ENCODE data around the gene OR10A5.
"Not testable (repeated sequence)": the region's sequence is repeated elsewhere in the genome, so short reads cannot be mapped to it uniquely, and the experiment has no call there.

The OR10A5 gene

DNA sequence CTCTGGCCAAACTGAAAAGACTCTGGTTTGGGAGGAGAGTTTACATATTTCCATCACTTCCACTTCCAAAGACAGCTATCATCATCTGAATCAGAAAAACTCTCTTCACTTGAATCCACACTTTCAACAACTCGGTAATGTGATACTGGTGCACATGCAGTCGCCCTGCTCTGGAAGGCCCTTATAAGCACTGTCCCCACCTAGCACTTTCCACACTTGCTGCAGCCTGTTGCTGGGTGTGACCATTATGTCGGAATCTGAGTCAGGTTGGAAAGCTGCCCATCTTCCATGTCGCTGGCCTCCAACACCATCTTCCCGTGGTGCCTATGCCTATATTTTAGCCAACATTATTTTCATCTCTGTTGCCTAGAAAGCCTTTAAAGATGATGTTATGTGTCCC, 1.1 kb upstream of the OR10A5 start:
- no peak overlapping the region for H3K4me3 ChIP-seq (replicated peaks in 1 of 2; ENCODE audit: low read depth in 2 of 2, low read length in 2 of 2)
- TF ChIP-seq, protein P1, sequence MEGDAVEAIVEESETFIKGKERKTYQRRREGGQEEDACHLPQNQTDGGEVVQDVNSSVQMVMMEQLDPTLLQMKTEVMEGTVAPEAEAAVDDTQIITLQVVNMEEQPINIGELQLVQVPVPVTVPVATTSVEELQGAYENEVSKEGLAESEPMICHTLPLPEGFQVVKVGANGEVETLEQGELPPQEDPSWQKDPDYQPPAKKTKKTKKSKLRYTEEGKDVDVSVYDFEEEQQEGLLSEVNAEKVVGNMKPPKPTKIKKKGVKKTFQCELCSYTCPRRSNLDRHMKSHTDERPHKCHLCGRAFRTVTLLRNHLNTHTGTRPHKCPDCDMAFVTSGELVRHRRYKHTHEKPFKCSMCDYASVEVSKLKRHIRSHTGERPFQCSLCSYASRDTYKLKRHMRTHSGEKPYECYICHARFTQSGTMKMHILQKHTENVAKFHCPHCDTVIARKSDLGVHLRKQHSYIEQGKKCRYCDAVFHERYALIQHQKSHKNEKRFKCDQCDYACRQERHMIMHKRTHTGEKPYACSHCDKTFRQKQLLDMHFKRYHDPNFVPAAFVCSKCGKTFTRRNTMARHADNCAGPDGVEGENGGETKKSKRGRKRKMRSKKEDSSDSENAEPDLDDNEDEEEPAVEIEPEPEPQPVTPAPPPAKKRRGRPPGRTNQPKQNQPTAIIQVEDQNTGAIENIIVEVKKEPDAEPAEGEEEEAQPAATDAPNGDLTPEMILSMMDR (IDR thresholded peaks at IDR 0.05; ENCODE audit: low read depth, low read length), result no peak
- DNase-seq (ENCODE audit: low read depth in 2 of 2), result no peak

DNA sequence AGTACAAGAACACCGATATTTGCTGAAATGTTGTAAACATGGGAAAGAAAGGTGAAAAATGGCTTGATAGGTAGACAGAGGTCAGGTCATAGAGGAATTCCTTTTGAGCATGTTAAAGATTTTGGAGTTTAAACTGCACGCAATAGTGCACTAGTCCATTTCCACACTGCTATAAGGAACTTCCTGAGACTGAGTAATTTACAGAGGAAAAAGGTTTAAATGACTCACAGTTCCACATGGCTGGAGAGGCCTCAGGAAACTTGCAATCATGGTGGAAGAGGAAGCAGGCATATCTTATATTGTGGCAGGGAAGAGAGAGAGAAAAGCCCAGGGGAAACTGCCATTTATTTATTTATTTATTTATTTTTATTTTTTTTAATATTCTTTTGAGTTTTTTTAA, 5.0 kb downstream of the OR10A5 start:
- TF ChIP-seq, protein P1 (IDR thresholded peaks at IDR 0.05; ENCODE audit: low read depth, low read length), result no peak
- H3K4me3 ChIP-seq (replicated peaks in 1 of 2; ENCODE audit: low read depth in 2 of 2, low read length in 2 of 2), result no peak overlapping the region
- DNase-seq (ENCODE audit: low read depth in 2 of 2), result no peak

DNA sequence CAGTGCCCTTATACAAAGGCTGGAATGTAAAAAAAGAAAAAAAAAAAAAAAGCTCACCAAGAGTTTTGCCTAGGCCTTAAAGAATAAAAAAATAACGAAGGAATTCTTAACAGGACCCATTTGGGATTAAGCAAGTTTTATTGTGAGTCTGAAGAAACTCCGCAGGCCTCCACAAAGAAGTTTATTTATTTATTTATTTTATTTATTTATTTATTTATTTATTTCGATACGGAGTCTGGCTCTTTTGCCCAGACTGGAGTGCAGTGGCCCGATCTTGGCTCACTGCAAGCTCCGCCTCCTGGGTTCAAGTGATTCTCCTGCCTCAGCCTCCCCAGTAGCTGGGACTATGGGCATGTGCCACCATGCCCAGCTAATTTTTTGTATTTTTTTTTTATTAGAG, 9.3 kb downstream of the OR10A5 start:
- not testable (repeated sequence) for DNase-seq (ENCODE audit: low read depth in 2 of 2); H3K4me3 ChIP-seq (replicated peaks in 1 of 2; ENCODE audit: low read depth in 2 of 2, low read length in 2 of 2)

DNA sequence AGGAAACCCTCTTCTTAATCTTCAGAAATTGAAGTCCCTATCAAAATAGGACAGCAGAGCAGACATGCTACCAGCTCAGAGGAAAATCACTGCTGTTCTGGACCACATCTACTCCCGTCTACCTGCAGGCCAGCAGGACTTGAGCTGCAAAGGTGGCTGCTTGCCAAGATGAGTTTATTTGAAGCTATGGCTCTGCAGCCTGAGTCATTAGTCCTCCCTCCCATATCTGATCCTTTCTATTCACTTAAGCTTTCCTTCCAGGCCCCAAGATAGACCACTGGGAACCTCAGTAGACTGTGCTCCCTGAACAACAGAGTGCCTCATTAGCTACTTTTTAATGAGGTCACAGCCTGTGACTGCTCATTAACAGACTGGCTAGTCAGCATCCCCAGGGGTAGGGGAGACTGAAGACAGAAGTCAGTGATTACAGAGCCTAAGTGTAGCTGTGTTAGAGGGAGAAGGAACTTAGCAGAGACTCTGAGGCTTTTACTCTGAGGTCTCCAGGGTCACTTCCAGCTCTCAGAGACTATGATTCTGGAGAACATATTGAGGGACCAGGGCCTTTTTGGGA, 10.6 kb downstream of the OR10A5 start:
- peak; percentile 31 to 73 for DNase-seq (ENCODE audit: low read depth in 2 of 2)
- TF ChIP-seq, protein P1 (IDR thresholded peaks at IDR 0.05; ENCODE audit: low read depth, low read length), result no peak
- no peak overlapping the region for H3K4me3 ChIP-seq (replicated peaks in 1 of 2; ENCODE audit: low read depth in 2 of 2, low read length in 2 of 2)

DNA sequence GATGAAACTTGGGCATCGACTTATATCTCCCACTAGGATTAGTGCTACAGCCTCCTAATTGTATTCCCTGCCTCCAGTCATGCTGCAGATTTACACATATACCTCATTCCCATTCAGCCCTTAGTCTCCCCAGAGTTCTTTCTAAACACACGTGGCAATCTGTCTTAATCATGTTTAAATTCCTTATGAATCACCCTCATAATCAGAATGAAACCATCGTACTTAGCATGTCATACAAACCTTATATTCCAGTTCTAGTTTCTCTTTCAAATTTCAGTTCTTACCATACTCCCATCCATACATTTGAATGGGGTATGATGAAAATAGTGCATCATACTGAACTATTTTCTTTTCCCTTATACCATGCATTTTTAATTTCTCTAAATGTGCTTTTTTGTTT, 11.4 kb downstream of the OR10A5 start:
- peak; percentile 1 to 43 for DNase-seq (ENCODE audit: low read depth in 2 of 2)
- H3K4me3 ChIP-seq (replicated peaks in 1 of 2; ENCODE audit: low read depth in 2 of 2, low read length in 2 of 2), result no peak overlapping the region

DNA sequence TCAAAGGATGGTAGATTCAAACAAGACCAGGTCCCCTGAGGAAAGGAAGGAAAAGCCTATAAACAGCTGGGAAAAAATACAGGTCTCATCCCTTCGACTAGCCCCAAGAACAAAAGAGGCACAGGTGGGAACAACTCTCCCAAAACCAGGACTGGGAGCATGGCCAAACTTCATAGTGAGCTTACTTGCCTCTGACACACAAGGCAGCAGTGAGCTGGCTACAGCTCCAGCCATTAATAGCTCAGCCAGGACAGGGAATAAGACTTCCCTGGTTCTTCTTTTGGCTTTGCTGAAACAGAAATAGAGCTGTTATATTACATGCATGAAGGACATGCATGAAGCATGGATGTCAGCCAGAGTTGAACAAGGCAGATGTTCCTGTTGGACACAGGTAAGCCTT, 17.5 kb downstream of the OR10A5 start, which contains the start of gene OR10A2:
TSS of gene OR10A2 (plus strand) at position 97 of the 400 bp plus-strand sequence. CDS start 6,698 bp downstream, outside the sequence.
- no peak within 1 kb of the TSS for H3K4me3 ChIP-seq (replicated peaks in 1 of 2; ENCODE audit: low read depth in 2 of 2, low read length in 2 of 2)
- TF ChIP-seq, protein P1 (IDR thresholded peaks at IDR 0.05; ENCODE audit: low read depth, low read length), result no peak
- peak in 1 of 2 donors; percentile 9 for DNase-seq (ENCODE audit: low read depth in 2 of 2)

More for the DNA sequence above, 11.4 kb downstream of the OR10A5 start:
- TF ChIP-seq, protein P1 (IDR thresholded peaks at IDR 0.05; ENCODE audit: low read depth, low read length), result no peak

DNA sequence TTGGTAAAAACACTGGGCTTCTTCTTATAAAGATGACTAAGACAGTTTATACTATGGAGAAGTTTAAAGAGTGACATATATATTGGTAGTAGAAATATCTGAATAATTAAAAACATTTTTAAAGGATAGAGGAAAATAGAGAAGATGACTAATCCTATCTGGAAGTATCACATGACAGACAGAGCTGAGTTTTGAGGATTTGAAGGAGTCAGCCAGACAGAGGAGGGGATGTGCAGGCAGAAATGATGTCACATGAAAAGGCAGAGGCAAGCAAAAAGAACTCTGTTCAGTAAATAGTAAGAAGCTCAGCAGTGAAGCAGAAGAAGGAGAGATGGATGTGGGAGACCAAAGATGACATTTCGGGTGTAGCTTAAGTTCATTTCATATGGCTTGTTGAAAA, 19.0 kb downstream of the OR10A5 start:
- TF ChIP-seq, protein P1 (IDR thresholded peaks at IDR 0.05; ENCODE audit: low read depth, low read length), result no peak
- no peak overlapping the region for H3K4me3 ChIP-seq (replicated peaks in 1 of 2; ENCODE audit: low read depth in 2 of 2, low read length in 2 of 2)
- peak; percentile 2 to 36 for DNase-seq (ENCODE audit: low read depth in 2 of 2)
